Islet of Langerhans (tissue), 1 donor: ENCODE measurements around the gene REX1BD.
"Not testable (repeated sequence)": the region's sequence is repeated elsewhere in the genome, so short reads cannot be mapped to it uniquely, and the experiment has no call there.

Source experiments
- FAIRE-seq: peaks from one replicate; lab custom pipeline; 2011; peaks lifted over from hg19 to GRCh38; lab: Jason Lieb, UNC

REX1BD gene

GRCh38 chr19:18588611-18589379, at the start of gene REX1BD:
TSS of gene REX1BD (plus strand) at chr19:18588798. CDS start at chr19:18588802, 4 bp downstream.
- no peak for FAIRE-seq

GRCh38 chr19:18539372-18539771, 49.2 kb upstream of the REX1BD start:
- FAIRE-seq = no peak

- FAIRE-seq = not testable (repeated sequence)
Measured at GRCh38 chr19:18540200-18540599, 48.4 kb upstream of the REX1BD start.

- no peak for FAIRE-seq
Measured at GRCh38 chr19:18541258-18541991, 47.2 kb upstream of the REX1BD start.

- no peak for FAIRE-seq
Measured at GRCh38 chr19:18541992-18542940, 46.3 kb upstream of the REX1BD start.

- no peak for FAIRE-seq
Measured at GRCh38 chr19:18542941-18543813, 45.4 kb upstream of the REX1BD start, which contains the start of gene FKBP8. TSS of gene FKBP8 (minus strand) at chr19:18543573. CDS start at chr19:18541970, 1,603 bp downstream.

GRCh38 chr19:18543814-18544475, 44.7 kb upstream of the REX1BD start:
- no peak for FAIRE-seq

- no peak for FAIRE-seq
Measured at GRCh38 chr19:18551631-18552030, 37.0 kb upstream of the REX1BD start.

- FAIRE-seq = peak; percentile 94
Measured at GRCh38 chr19:18557411-18558201, 31.0 kb upstream of the REX1BD start, which contains the start of gene KXD1. TSS of gene KXD1 (plus strand) at chr19:18557870. CDS start at chr19:18562057, 4,187 bp downstream.

- FAIRE-seq = no peak
Measured at GRCh38 chr19:18558202-18558555, 30.4 kb upstream of the REX1BD start.

GRCh38 chr19:18558604-18559003, 30.0 kb upstream of the REX1BD start:
- FAIRE-seq = no peak

- no peak for FAIRE-seq
Measured at GRCh38 chr19:18559685-18560084, 28.9 kb upstream of the REX1BD start.

GRCh38 chr19:18562086-18562485, 26.5 kb upstream of the REX1BD start:
- FAIRE-seq = no peak

GRCh38 chr19:18566953-18567352, 21.6 kb upstream of the REX1BD start:
- no peak for FAIRE-seq

- no peak for FAIRE-seq
Measured at GRCh38 chr19:18568367-18568766, 20.2 kb upstream of the REX1BD start.

- FAIRE-seq = no peak
Measured at GRCh38 chr19:18571564-18572344, 16.8 kb upstream of the REX1BD start, which contains the start of gene UBA52. TSS of gene UBA52 (plus strand) at chr19:18571857. CDS start at chr19:18573301, 1,444 bp downstream.

- no peak for FAIRE-seq
Measured at GRCh38 chr19:18574691-18575291, 13.8 kb upstream of the REX1BD start.

GRCh38 chr19:18576383-18576782, 12.2 kb upstream of the REX1BD start:
- FAIRE-seq = no peak
